GM12864 (cell line): ENCODE measurements around the gene IFITM2.
"Not testable (repeated sequence)": the region's sequence is repeated elsewhere in the genome, so short reads cannot be mapped to it uniquely, and the experiment has no call there.

Experiments
- DNase-seq: peaks from one replicate; pipeline ENCODE4 v3.0.0-alpha.2; 2011; ENCODE audit warnings: low read depth
- H3K4me3 ChIP-seq: 2 replicates; pipeline ENCODE4 v1.5.1; 2011; ENCODE audit warnings: mild to moderate bottlenecking, low read depth, low read length, control low read depth
- CTCF ChIP-seq: IDR thresholded peaks from 2 replicates; pipeline ENCODE4 v1.5.1; 2011; ENCODE audit warnings: low read depth, mild to moderate bottlenecking, moderate library complexity, low read length, control low read depth, inconsistent platforms; ENCODE audit errors: missing control alignments

IFITM2 gene

GRCh38 chr11:312092-312816 lies 4.6 kb downstream of the IFITM2 start:
- H3K4me3 ChIP-seq: peak overlapping the region; percentile 36
- DNase-seq: no peak
- no peak for TF ChIP-seq CTCF

GRCh38 chr11:313304-313786 lies 5.7 kb downstream of the IFITM2 start:
- no peak for DNase-seq
- no peak for TF ChIP-seq CTCF
- H3K4me3 ChIP-seq: peak overlapping the region; percentile 95

- TF ChIP-seq CTCF: no peak
- DNase-seq: peak; percentile 91
- peak within 1 kb of the TSS; percentile 95 for H3K4me3 ChIP-seq
Observed at GRCh38 chr11:313787-314553, 6.4 kb downstream of the IFITM2 start, which contains the start of gene IFITM1. Gene IFITM1 (plus strand): TSS chr11:314040. CDS start chr11:314171, 131 bp downstream.

- DNase-seq: not testable (repeated sequence)
- peak overlapping the region; percentile 95 for H3K4me3 ChIP-seq
Observed at GRCh38 chr11:314554-314875, 6.9 kb downstream of the IFITM2 start.

GRCh38 chr11:315051-315481 lies 7.5 kb downstream of the IFITM2 start:
- H3K4me3 ChIP-seq: peak overlapping the region; percentile 95
- no peak for TF ChIP-seq CTCF

GRCh38 chr11:315516-315994 lies 7.9 kb downstream of the IFITM2 start:
- no peak for TF ChIP-seq CTCF

More at GRCh38 chr11:315051-315481, 7.5 kb downstream of the IFITM2 start:
- no peak for DNase-seq

GRCh38 chr11:316031-316701 lies 8.6 kb downstream of the IFITM2 start:
- H3K4me3 ChIP-seq: peak overlapping the region; percentile 95
- DNase-seq: no peak
- no peak for TF ChIP-seq CTCF

More at GRCh38 chr11:315516-315994, 7.9 kb downstream of the IFITM2 start:
- no peak for DNase-seq
- peak overlapping the region; percentile 95 for H3K4me3 ChIP-seq
